ENCODE measurements around the gene PNMA5. TPM values are rescaled to one million over a fixed set of nuclear protein-coding genes. Genes with fewer than 3 reads are reported as not detected.

The PNMA5 gene
- total and polyA plus RNA-seq, 10 donors, result 0.14 to 1.0 (median 0.19) TPM; not detected in 1

GRCh38 chrX:152941328-152942076, 52.4 kb downstream of the PNMA5 start:
- peaks cover 0 to 3% (median 0%) of the 10 kb centered on the region in 6 donors for H3K36me3 ChIP-seq
- H3K4me1 ChIP-seq, result peaks cover 0 to 14% (median 4%) of the 10 kb centered on the region in 6 donors
- H3K27ac ChIP-seq, result peak overlapping the region; percentile 68 to 90 (median 82)
- no peak for TF ChIP-seq POLR2A (IDR thresholded peaks at IDR 0.05)
- peak; percentile 73 to 86 (median 80) for TF ChIP-seq POLR2AphosphoS5 (IDR thresholded peaks at IDR 0.05)
- TF ChIP-seq, protein P1, sequence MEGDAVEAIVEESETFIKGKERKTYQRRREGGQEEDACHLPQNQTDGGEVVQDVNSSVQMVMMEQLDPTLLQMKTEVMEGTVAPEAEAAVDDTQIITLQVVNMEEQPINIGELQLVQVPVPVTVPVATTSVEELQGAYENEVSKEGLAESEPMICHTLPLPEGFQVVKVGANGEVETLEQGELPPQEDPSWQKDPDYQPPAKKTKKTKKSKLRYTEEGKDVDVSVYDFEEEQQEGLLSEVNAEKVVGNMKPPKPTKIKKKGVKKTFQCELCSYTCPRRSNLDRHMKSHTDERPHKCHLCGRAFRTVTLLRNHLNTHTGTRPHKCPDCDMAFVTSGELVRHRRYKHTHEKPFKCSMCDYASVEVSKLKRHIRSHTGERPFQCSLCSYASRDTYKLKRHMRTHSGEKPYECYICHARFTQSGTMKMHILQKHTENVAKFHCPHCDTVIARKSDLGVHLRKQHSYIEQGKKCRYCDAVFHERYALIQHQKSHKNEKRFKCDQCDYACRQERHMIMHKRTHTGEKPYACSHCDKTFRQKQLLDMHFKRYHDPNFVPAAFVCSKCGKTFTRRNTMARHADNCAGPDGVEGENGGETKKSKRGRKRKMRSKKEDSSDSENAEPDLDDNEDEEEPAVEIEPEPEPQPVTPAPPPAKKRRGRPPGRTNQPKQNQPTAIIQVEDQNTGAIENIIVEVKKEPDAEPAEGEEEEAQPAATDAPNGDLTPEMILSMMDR (IDR thresholded peaks at IDR 0.05 in 8 of 11, conservative IDR thresholded peaks at IDR 0.05 in 3 of 11), result peak; percentile 86 to 97 (median 95)
- DNase-seq, result peak; percentile 97
- no peaks in the 10 kb centered on the region for H3K9me3 ChIP-seq
- H3K27me3 ChIP-seq (replicated peaks in 1 of 7), result peaks cover 0 to 10% (median 0%) of the 10 kb centered on the region in 7 donors
- intact Hi-C loops (cut with DNase I; ENCODE audit: low total_unique reads), result no loop called here
- H3K4me3 ChIP-seq, result peak overlapping the region; percentile 22 to 70 (median 39)
- 0 to 39% (median 0%) methylated on average over 4 to 70 of the region's 70 CpGs for WGBS, 5 donors

Other genes starting within 250 kb of the PNMA5 start
- gene MAGEA2, start 240.3 kb downstream of the PNMA5 start, total RNA-seq, result not detected
- not detected for gene MAGEA2, start 240.3 kb downstream of the PNMA5 start, polyA plus RNA-seq
- 1 to 10 TPM in 1 of 7 donors, under 1 TPM in 1, not detected in 5; 0.37 to 2.6 TPM for gene CSAG3, start 234.9 kb downstream of the PNMA5 start, total RNA-seq
- gene CSAG3, start 234.9 kb downstream of the PNMA5 start, polyA plus RNA-seq, result 1 to 10 TPM in 1 of 3 donors, under 1 TPM in 2; 0.61 to 1.3 (median 0.76) TPM
- not detected for gene MAGEA6, start 224.4 kb downstream of the PNMA5 start, total RNA-seq
- gene MAGEA6, start 224.4 kb downstream of the PNMA5 start, polyA plus RNA-seq, result not detected
- 10 to 100 TPM in 6 of 7 donors, 1 to 10 TPM in 1; 9.4 to 19.6 (median 11.8) TPM for gene CETN2, start 163.4 kb downstream of the PNMA5 start, total RNA-seq
- gene CETN2, start 163.4 kb downstream of the PNMA5 start, polyA plus RNA-seq, result 10 to 100 TPM; 17.8 to 25.0 (median 21.2) TPM
- gene NSDHL, start 163.1 kb downstream of the PNMA5 start, total RNA-seq, result 10 to 100 TPM in 2 of 7 donors, 1 to 10 TPM in 5; 8.1 to 11.2 (median 9.9) TPM
- gene NSDHL, start 163.1 kb downstream of the PNMA5 start, polyA plus RNA-seq, result 1 to 10 TPM; 6.1 to 8.3 (median 7.2) TPM
- gene ZNF185, start 96.0 kb downstream of the PNMA5 start, total RNA-seq, result 10 to 100 TPM in 3 of 7 donors, 1 to 10 TPM in 4; 6.6 to 13.8 (median 8.3) TPM
- 1 to 10 TPM; 2.0 to 2.7 (median 2.4) TPM for gene ZNF185, start 96.0 kb downstream of the PNMA5 start, polyA plus RNA-seq
- gene PNMA3, start 62.4 kb upstream of the PNMA5 start, total RNA-seq, result 1 to 10 TPM; 1.4 to 3.1 (median 2.2) TPM
- 1 to 10 TPM; 1.2 to 3.4 (median 2.6) TPM for gene PNMA3, start 62.4 kb upstream of the PNMA5 start, polyA plus RNA-seq
- 1 to 10 TPM in 4 of 7 donors, under 1 TPM in 3; 0.39 to 1.5 (median 1.0) TPM for gene PNMA6A, start 78.3 kb upstream of the PNMA5 start, total RNA-seq
- 1 to 10 TPM in 2 of 3 donors, under 1 TPM in 1; 0.70 to 1.1 (median 1.1) TPM for gene PNMA6A, start 78.3 kb upstream of the PNMA5 start, polyA plus RNA-seq
- gene MAGEA1, start 185.2 kb upstream of the PNMA5 start, total RNA-seq, result not detected
- not detected for gene MAGEA1, start 185.2 kb upstream of the PNMA5 start, polyA plus RNA-seq